Measurements from ENCODE around the gene SPINT2.
A peak's percentile ranks its signal among the peaks of the same experiment; 100 is the strongest.

SPINT2 gene

DNA sequence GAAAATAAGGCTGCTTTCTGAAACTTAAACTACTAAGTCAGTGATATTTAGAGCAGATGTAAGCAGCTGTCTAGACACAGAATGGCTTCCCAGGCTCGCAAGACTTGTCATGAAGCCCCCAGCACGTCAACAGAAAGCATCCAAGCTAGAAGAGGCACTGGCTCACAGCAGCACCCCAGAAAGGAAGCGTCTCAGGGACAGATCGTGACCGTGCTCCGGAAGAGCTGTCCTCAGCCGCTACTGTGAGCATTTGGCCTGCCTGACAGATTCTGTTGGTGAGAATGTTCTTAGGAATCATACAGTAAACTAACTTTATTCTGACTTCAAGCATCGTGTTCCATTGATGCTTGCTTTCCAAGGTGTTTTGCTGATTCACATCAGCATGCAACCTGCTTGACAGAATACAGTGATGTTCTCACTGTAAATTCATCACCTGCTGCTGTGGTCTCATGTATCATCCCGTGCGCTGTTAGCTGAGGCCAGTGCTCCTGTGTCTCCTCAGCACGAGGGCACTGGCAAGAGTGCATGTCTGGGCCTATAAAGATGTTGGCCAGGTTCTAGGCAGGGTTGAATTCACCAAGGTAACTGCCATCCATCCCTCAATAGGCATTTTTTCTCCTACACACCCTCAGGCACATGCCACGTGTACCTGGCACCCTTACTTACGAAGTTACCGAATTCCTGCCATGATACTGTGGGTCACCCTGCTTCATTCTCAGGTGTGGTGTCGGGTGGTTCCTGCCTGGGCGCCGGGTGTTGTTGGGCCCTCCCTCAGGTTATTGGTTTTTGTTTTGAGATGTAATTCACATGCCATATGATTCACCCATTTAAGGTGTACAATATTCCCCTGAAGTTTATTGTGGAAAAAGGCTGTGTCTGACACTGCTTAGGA is 15.9 kb downstream of the SPINT2 start:
- DNase-seq (ENCODE audit: low read depth in 1 of 2, low spot score in 1 of 2): no peak
- no peak for TF ChIP-seq JUND (IDR thresholded peaks at IDR 0.05; ENCODE audit: low read depth)
- in situ Hi-C loops (cut with HindIII; ENCODE audit: low pct_unique_long_range_greater_than_20kb, low sequenced_read_pairs): no loop called here

DNA sequence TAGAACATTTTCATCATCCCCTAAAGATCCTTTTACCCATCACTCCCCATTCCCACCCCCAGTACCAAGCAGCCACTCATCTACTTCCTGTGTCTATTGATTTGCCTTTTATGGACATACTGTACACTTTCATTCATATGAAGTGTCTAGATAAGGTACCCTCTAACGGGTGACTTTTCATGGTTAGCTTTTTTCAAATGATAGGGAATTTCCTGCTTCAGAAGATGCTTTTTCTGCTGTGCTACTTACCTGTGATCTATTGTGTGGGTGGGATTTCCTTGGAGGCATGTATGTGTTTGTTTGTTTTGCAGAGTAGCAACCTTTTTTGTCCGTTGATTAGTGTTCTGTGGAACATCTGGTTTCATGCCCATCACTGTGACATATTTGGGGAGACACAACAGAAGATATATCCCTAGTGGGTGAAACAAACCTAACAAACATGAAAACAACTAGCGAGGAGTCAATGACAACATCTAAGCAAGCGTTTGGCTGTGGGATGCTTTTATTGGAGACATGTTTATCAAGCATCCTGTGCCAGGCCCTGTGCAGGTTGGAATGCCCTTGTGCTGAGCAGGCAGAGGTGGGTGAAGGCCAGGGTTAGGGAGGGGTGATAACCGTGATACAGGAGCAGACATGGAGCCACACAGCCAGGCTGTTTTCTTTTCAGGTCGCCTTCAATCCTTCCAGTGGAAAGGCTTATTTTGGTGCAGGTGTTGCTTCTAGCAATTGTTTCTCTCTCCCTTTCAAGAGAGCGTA is 17.6 kb downstream of the SPINT2 start:
- in situ Hi-C loops (cut with HindIII; ENCODE audit: low pct_unique_long_range_greater_than_20kb, low sequenced_read_pairs): no loop called here
- DNase-seq (ENCODE audit: low read depth in 1 of 2, low spot score in 1 of 2): no peak
- TF ChIP-seq JUND (IDR thresholded peaks at IDR 0.05; ENCODE audit: low read depth): no peak

DNA sequence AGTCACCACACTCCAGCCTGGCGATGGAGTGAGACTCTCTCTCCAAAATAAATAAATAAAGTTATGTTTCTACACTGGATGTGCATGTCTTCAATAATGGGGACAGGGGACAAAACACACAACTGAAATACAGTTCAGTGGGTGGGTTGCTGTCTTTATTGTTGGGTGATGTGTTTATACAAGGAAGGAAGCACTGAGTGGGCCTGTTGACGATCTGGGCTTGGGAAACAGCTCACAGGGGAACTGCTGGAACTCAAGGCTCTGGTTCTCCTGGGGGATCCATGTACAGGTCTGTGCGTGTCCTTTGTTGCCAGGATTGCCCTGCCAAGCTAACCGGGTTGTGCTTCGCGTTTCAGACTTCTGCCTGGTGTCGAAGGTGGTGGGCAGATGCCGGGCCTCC is 18.9 kb downstream of the SPINT2 start:
- in situ Hi-C loops (cut with HindIII; ENCODE audit: low pct_unique_long_range_greater_than_20kb, low sequenced_read_pairs): no loop called here
- DNase-seq (ENCODE audit: low read depth in 1 of 2, low spot score in 1 of 2): no peak
- TF ChIP-seq JUND (IDR thresholded peaks at IDR 0.05; ENCODE audit: low read depth): no peak

DNA sequence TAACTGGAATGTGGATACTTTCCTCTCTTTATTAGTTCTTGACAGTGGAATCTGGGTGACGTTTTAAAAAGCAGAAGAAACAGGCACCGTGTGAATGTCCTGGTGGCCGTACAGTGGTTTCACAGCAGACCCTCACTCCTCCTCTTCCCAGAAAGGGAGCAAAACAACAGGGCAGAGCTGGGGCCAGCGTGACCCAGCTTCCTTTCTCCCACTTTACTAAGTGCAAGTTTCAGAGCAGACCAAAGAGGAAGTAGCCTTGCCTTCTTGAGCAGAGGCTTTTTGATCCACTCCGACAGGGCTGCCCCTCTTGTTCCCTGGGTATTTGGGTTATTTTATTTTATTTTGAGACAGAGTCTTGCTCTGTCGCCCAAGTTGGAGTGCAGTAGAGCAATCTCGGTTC is 20.0 kb downstream of the SPINT2 start:
- DNase-seq (ENCODE audit: low read depth in 1 of 2, low spot score in 1 of 2): no peak
- no peak for TF ChIP-seq JUND (IDR thresholded peaks at IDR 0.05; ENCODE audit: low read depth)
- in situ Hi-C loops (cut with HindIII; ENCODE audit: low pct_unique_long_range_greater_than_20kb, low sequenced_read_pairs): no loop called here

DNA sequence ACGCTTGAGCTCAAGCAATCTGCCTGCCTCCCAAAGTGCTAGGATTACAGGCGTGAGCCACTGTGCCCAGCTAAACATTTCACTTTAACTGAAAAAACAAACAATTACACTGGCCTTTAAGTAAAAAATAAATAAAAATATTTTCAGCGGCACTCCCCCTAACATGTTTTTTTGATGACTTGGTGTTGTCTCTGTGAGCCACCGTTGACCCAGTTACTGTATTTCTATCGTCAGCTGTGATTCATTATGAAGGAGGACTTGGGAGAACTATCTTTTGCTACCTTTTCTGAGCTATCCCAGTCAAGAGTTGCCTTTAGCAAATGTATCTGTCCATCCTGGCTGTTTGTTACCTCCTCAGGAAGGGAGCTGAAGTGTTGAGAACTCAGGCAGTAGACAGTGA is 21.2 kb downstream of the SPINT2 start:
- in situ Hi-C loops (cut with HindIII; ENCODE audit: low pct_unique_long_range_greater_than_20kb, low sequenced_read_pairs): no loop called here
- TF ChIP-seq JUND (IDR thresholded peaks at IDR 0.05; ENCODE audit: low read depth): no peak
- DNase-seq (ENCODE audit: low read depth in 1 of 2, low spot score in 1 of 2): no peak

DNA sequence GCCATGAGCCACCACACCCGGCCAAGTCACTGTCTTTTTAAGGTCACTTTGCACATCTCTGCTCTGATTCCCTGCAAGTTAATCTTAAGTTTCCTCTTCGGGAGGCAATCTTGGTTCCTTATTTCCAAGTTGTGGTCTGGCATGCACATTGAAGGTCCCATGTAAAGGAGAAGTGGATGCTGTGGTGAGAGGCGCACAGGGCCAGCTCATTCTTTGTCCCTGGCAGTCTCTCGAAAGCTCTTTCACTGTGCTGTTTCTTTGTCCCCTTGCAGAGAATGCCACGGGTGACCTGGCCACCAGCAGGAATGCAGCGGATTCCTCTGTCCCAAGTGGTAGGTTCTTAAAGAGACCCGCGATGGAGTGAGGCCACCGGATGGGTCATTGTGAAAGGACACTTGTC is 23.2 kb downstream of the SPINT2 start:
- in situ Hi-C loops (cut with HindIII; ENCODE audit: low pct_unique_long_range_greater_than_20kb, low sequenced_read_pairs): no loop called here
- no peak for DNase-seq (ENCODE audit: low read depth in 1 of 2, low spot score in 1 of 2)
- TF ChIP-seq JUND (IDR thresholded peaks at IDR 0.05; ENCODE audit: low read depth): no peak

DNA sequence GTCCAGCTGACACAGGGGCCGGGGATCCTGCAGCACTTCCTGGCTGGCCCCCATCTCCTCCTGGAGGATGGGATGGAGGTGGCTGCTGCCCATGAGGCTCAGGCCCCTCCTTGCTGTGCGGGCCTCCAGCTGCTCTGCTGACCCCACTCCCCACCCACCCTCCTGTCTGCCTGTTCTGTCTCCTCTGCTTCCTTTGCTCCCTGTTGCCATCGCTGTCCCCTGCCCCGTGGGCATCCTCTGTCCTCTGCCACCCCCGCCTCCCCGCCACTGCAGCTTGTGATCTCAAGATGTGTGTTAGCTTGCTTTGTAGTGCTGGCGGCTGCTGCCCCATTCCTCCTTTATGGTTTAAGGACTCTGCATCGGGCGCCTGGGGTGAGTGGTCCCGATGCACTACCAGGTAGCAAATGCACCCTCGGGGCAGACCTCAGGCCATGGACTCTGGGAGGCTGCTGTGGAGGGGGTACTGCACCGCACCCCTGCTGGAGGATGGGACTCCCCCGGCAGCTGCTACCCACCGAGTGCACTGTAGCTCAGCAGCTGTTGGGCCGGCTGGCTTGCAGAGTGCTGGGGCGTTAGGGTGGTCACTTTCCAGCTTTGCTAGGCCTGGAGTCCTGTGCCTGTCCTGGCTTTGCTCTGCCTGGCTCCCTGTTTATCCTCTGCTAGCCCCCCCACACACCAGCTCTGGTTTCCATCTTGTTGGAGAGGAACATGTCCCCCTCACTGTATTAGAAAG is 23.9 kb downstream of the SPINT2 start:
- in situ Hi-C loops (cut with HindIII; ENCODE audit: low pct_unique_long_range_greater_than_20kb, low sequenced_read_pairs): no loop called here
- DNase-seq (ENCODE audit: low read depth in 1 of 2, low spot score in 1 of 2): no peak
- no peak for TF ChIP-seq JUND (IDR thresholded peaks at IDR 0.05; ENCODE audit: low read depth)

DNA sequence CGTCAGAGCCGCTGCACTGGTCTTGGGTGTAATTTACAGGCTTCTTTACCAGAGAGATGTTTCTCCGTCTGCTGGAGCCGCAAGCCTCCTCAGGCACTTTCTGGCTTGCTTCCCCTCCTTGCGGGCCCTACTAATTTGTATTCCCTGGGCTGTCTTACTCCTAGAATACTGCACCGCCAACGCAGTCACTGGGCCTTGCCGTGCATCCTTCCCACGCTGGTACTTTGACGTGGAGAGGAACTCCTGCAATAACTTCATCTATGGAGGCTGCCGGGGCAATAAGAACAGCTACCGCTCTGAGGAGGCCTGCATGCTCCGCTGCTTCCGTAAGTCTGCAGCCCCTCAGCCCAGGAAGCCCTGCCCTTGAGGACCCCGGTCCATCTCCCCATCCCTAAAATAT is 25.6 kb downstream of the SPINT2 start:
- in situ Hi-C loops (cut with HindIII; ENCODE audit: low pct_unique_long_range_greater_than_20kb, low sequenced_read_pairs): no loop called here

DNA sequence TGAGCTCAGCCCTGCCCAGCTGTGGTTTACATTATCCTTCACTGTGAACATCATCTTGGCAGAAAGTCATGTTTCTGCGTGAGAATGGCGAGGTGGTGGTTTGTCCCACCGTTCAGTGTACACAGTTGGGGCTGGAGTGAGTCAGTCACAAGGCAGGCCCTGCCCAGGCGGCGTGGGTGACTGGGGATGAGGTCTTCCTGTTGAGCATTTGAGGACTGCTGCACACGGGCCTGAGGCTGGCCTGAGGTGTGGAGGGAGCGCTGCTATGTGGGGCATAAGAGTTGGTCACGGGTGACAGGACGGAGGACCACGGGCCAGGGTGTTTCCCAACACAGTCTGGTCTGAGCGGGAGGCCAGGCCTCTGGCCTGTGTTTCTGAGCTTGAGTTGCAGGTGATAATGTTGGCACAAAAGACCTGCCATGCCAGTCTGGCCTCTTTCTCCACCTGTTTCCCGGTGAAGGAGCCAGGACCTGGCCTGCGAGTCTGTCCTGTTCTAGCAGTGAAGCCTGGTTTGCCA is 26.3 kb downstream of the SPINT2 start:
- in situ Hi-C loops (cut with HindIII; ENCODE audit: low pct_unique_long_range_greater_than_20kb, low sequenced_read_pairs): no loop called here
- DNase-seq (ENCODE audit: low read depth in 1 of 2, low spot score in 1 of 2): peak; percentile 64 to 95
- TF ChIP-seq JUND (IDR thresholded peaks at IDR 0.05; ENCODE audit: low read depth): 0 out of 2 replicates have a peak, but pooled peaks have one; percentile 13

More for the DNA sequence above, 25.6 kb downstream of the SPINT2 start:
- DNase-seq (ENCODE audit: low read depth in 1 of 2, low spot score in 1 of 2): no peak
- no peak for TF ChIP-seq JUND (IDR thresholded peaks at IDR 0.05; ENCODE audit: low read depth)

DNA sequence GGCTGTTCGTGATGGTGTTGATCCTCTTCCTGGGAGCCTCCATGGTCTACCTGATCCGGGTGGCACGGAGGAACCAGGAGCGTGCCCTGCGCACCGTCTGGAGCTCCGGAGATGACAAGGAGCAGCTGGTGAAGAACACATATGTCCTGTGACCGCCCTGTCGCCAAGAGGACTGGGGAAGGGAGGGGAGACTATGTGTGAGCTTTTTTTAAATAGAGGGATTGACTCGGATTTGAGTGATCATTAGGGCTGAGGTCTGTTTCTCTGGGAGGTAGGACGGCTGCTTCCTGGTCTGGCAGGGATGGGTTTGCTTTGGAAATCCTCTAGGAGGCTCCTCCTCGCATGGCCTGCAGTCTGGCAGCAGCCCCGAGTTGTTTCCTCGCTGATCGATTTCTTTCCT is 27.5 kb downstream of the SPINT2 start:
- no peak for DNase-seq (ENCODE audit: low read depth in 1 of 2, low spot score in 1 of 2)
- no peak for TF ChIP-seq JUND (IDR thresholded peaks at IDR 0.05; ENCODE audit: low read depth)
- in situ Hi-C loops (cut with HindIII; ENCODE audit: low pct_unique_long_range_greater_than_20kb, low sequenced_read_pairs): no loop called here

DNA sequence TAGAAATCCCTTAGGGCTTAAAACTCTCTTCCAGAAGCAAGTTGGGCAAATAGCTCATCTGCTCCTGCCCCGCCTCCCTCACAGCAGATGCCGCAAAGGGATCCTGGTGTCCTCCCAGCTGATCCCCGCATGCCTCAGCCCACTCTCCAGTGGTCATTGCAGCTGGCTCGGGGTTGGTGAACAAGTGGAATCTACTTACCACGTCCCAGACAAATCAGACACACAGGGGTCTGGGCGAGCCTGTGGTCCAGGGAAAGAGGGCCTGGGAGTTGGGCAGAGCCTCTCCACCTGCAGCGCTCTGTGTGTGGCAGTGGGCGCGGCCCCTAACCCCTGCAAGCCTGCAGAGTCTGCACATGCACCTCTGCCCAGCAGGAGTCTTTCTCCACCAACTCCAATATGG is 28.9 kb downstream of the SPINT2 start:
- DNase-seq (ENCODE audit: low read depth in 1 of 2, low spot score in 1 of 2): no peak
- TF ChIP-seq JUND (IDR thresholded peaks at IDR 0.05; ENCODE audit: low read depth): no peak
- in situ Hi-C loops (cut with HindIII; ENCODE audit: low pct_unique_long_range_greater_than_20kb, low sequenced_read_pairs): no loop called here

DNA sequence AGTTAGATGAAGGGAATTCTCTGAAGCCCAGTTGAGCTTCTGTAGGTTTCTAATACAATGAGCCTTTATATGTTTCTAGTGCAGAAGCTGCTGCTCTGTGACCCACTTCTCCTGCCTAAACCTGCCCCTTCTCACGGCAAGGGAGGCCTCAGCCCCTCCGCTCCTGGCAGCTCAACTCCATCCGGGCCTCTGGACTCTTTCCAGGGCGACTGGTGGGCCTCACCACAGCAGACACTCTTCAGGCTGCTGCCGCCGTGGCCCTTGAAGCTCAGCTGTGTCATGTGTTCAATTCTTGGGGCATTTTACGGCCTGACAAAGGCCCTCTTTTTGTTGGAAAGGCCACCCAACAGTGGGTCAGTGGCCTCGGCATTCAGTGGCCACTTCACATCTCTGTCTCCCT is 29.7 kb downstream of the SPINT2 start:
- in situ Hi-C loops (cut with HindIII; ENCODE audit: low pct_unique_long_range_greater_than_20kb, low sequenced_read_pairs): no loop called here
- no peak for DNase-seq (ENCODE audit: low read depth in 1 of 2, low spot score in 1 of 2)
- no peak for TF ChIP-seq JUND (IDR thresholded peaks at IDR 0.05; ENCODE audit: low read depth)
